IMR-90 (cell line): ENCODE results near the gene ARSB. TPM values are rescaled to one million over a fixed set of nuclear protein-coding genes. Genes with fewer than 3 reads are reported as not detected.

Source experiments
- ATAC-seq: fragments of 200-7000 bp; cut with Tn5 transposase; 2 replicates; pipeline ENCODE4 v1.9.1; 2020; ENCODE audit warnings: low read depth, mild to moderate bottlenecking, moderate library complexity
- BruUV-seq: library from RNA; stranded (reverse); fragments of 400-500 nt; replicated peaks from 2 replicates; lab custom pipeline; 2021; lab: Mats Ljungman, UMichigan
- CTCF ChIA-PET: fragments of 300-600 bp; formaldehyde crosslinking; extraction: SDS; loops from one replicate; lab custom pipeline; 2021; ENCODE audit warnings: antibody characterized with exemption; lab: Yijun Ruan, JAX
- POLR2A ChIA-PET: fragments of 300-600 bp; sonication (Branson Sonifier 250); formaldehyde crosslinking; loops from one replicate; lab custom pipeline; 2022; ENCODE audit warnings: antibody characterized with exemption; ENCODE audit not compliant: unreplicated experiment; lab: Charles Lee
- DNase-seq: peaks from one replicate; pipeline ENCODE4 v3.0.0; 2013
- H2AFZ ChIP-seq: replicated peaks from 2 replicates; pipeline ENCODE3; 2013; ENCODE audit warnings: low read length, mild to moderate bottlenecking; ENCODE audit not compliant: poor library complexity
- H2AK5ac ChIP-seq: 2 replicates; pipeline ENCODE4 v1.6.1; 2013; ENCODE audit warnings: low read depth, low read length, inconsistent platforms
- H2AK9ac ChIP-seq: replicated peaks from 2 replicates; pipeline ENCODE3; 2013; ENCODE audit warnings: mild to moderate bottlenecking, low read depth, low read length, moderate library complexity; ENCODE audit not compliant: poor library complexity
- H2BK120ac ChIP-seq: 2 replicates; pipeline ENCODE4 v1.6.1; 2013; ENCODE audit warnings: low read depth, low read length, inconsistent platforms
- H2BK15ac ChIP-seq: 3 replicates; pipeline ENCODE4 v1.6.1; 2013; ENCODE audit warnings: low read depth, low read length, inconsistent platforms
- H2BK20ac ChIP-seq: 2 replicates; pipeline ENCODE4 v1.6.1; 2013; ENCODE audit warnings: low read depth, mild to moderate bottlenecking, inconsistent platforms, low read length, moderate library complexity
- H2BK5ac ChIP-seq: 2 replicates; pipeline ENCODE4 v1.6.1; 2013; ENCODE audit warnings: mild to moderate bottlenecking, low read depth, low read length, inconsistent platforms; ENCODE audit not compliant: poor library complexity, severe bottlenecking
- H3K14ac ChIP-seq: replicated peaks from 2 replicates; pipeline ENCODE4 v1.6.1; 2013; ENCODE audit warnings: low read depth, low read length, inconsistent platforms
- H3K18ac ChIP-seq: 2 replicates; pipeline ENCODE4 v1.6.1; 2013; ENCODE audit warnings: low read depth, low read length, control low read depth
- H3K23ac ChIP-seq: 2 replicates; pipeline ENCODE4 v1.6.1; 2013; ENCODE audit warnings: low read depth, low read length, inconsistent platforms
- H3K27ac ChIP-seq: 2 replicates; pipeline ENCODE4 v1.5.1; 2013; ENCODE audit warnings: mild to moderate bottlenecking, control low read depth, low read length; ENCODE audit not compliant: insufficient read depth
- H3K27me3 ChIP-seq: 2 replicates; pipeline ENCODE4 v1.6.1; 2013; ENCODE audit warnings: low read length; ENCODE audit not compliant: control insufficient read depth, insufficient read depth
- H3K36me3 ChIP-seq: 2 replicates; pipeline ENCODE4 v1.6.1; 2013; ENCODE audit warnings: low read length, mixed read lengths; ENCODE audit not compliant: control insufficient read depth, insufficient read depth
- H3K4ac ChIP-seq: 2 replicates; pipeline ENCODE4 v1.6.1; 2013; ENCODE audit warnings: low read depth, low read length, inconsistent platforms
- H3K4me1 ChIP-seq: 2 replicates; pipeline ENCODE4 v1.6.1; 2013; ENCODE audit warnings: low read length, mixed read lengths; ENCODE audit not compliant: control insufficient read depth, insufficient read depth
- H3K4me2 ChIP-seq: 2 replicates; pipeline ENCODE4 v1.6.1; 2013; ENCODE audit warnings: low read depth, mild to moderate bottlenecking, control low read depth, low read length, moderate library complexity
- H3K4me3 ChIP-seq: 2 replicates; pipeline ENCODE4 v1.5.1; 2013; ENCODE audit warnings: low read depth, mild to moderate bottlenecking, control low read depth, low read length, moderate library complexity; ENCODE audit not compliant: insufficient read depth
- H3K56ac ChIP-seq: 2 replicates; pipeline ENCODE4 v1.6.1; 2013; ENCODE audit warnings: low read length, inconsistent platforms; ENCODE audit not compliant: insufficient read depth; ENCODE audit errors: extremely low read depth
- H3K79me1 ChIP-seq, 2 experiments: 2 replicates each; pipeline ENCODE4 v1.6.1; 2013; ENCODE audit warnings: low read length in 2 of 2, inconsistent platforms in 1 of 2, low read depth in 1 of 2
- H3K9ac ChIP-seq: 2 replicates; pipeline ENCODE4 v1.6.1; 2013; ENCODE audit warnings: low read depth, low read length, control low read depth
- H3K9me1 ChIP-seq: 2 replicates; pipeline ENCODE4 v1.6.1; 2013; ENCODE audit warnings: low read length, inconsistent platforms; ENCODE audit not compliant: insufficient read depth
- H3K9me3 ChIP-seq: 2 replicates; pipeline ENCODE4 v1.6.1; 2013; ENCODE audit warnings: low read length; ENCODE audit not compliant: control insufficient read depth, insufficient read depth
- H4K20me1 ChIP-seq: 2 replicates; pipeline ENCODE4 v1.6.1; 2013; ENCODE audit warnings: low read length, inconsistent platforms; ENCODE audit not compliant: insufficient read depth
- H4K5ac ChIP-seq: 2 replicates; pipeline ENCODE4 v1.6.1; 2013; ENCODE audit warnings: mild to moderate bottlenecking, low read depth, low read length, control low read depth
- H4K8ac ChIP-seq, 2 experiments: 2 replicates each; pipeline ENCODE4 v1.6.1; 2013; ENCODE audit warnings: low read depth in 2 of 2, low read length in 2 of 2, control low read depth in 1 of 2, inconsistent platforms in 1 of 2
- H4K91ac ChIP-seq: 2 replicates; pipeline ENCODE4 v1.6.1; 2013; ENCODE audit warnings: low read depth, low read length, inconsistent platforms; ENCODE audit not compliant: insufficient read depth
- BHLHE40 ChIP-seq: fragments of 150-350 bp; IDR thresholded peaks from 2 replicates; pipeline ENCODE4 v1.6.1; 2016; ENCODE audit warnings: mild to moderate bottlenecking, low read depth, low read length
- CEBPB ChIP-seq: IDR thresholded peaks from 2 replicates; pipeline ENCODE4 v1.6.1; 2012; ENCODE audit warnings: low read depth, low read length, improper control_type of control experiment
- CHD1 ChIP-seq: IDR thresholded peaks from 2 replicates; pipeline ENCODE4 v1.6.1; 2012; ENCODE audit warnings: low read depth, low read length, improper control_type of control experiment
- CTCF ChIP-seq: conservative IDR thresholded peaks from 2 replicates; pipeline ENCODE4 v1.5.1; 2012; ENCODE audit warnings: mild to moderate bottlenecking, low read depth, low read length, improper control_type of control experiment
- ELK1 ChIP-seq: fragments of 150-350 bp; IDR thresholded peaks from 2 replicates; pipeline ENCODE4 v1.6.1; 2016; ENCODE audit warnings: low read depth, mild to moderate bottlenecking, low read length, moderate library complexity, borderline replicate concordance
- FOS ChIP-seq: fragments of 150-350 bp; IDR thresholded peaks from 2 replicates; pipeline ENCODE4 v1.6.1; 2016; ENCODE audit warnings: low read depth, low read length
- MAFK ChIP-seq: IDR thresholded peaks from 2 replicates; pipeline ENCODE4 v1.6.1; 2012; ENCODE audit warnings: low read depth, low read length, improper control_type of control experiment
- MAZ ChIP-seq: IDR thresholded peaks from 2 replicates; pipeline ENCODE4 v1.6.1; 2012; ENCODE audit warnings: low read depth, mild to moderate bottlenecking, low read length, improper control_type of control experiment, moderate library complexity, borderline replicate concordance
- MXI1 ChIP-seq: IDR thresholded peaks from 2 replicates; pipeline ENCODE4 v1.6.1; 2012; ENCODE audit warnings: low read depth, mild to moderate bottlenecking, low read length, moderate library complexity, borderline replicate concordance
- NFE2L2 ChIP-seq: fragments of 150-350 bp; IDR thresholded peaks from 2 replicates; pipeline ENCODE4 v1.6.1; 2016; ENCODE audit warnings: low read depth, mild to moderate bottlenecking, low read length
- POLR2A ChIP-seq: IDR thresholded peaks from 2 replicates; pipeline ENCODE4 v1.6.1; 2012; ENCODE audit warnings: mild to moderate bottlenecking, low read depth, low read length
- RAD21 ChIP-seq: IDR thresholded peaks from 2 replicates; pipeline ENCODE4 v1.6.1; 2012; ENCODE audit warnings: low read length, improper control_type of control experiment
- RCOR1 ChIP-seq: IDR thresholded peaks from 2 replicates; pipeline ENCODE4 v1.6.1; 2012; ENCODE audit warnings: mild to moderate bottlenecking, low read length, improper control_type of control experiment; ENCODE audit not compliant: insufficient replicate concordance
- RFX5 ChIP-seq: IDR thresholded peaks from 2 replicates; pipeline ENCODE4 v1.8.0; 2012; ENCODE audit warnings: low read depth, mild to moderate bottlenecking, low read length, moderate library complexity
- SMC3 ChIP-seq: fragments of 150-350 bp; IDR thresholded peaks from 2 replicates; pipeline ENCODE4 v1.6.1; 2016; ENCODE audit warnings: low read depth, mild to moderate bottlenecking, antibody characterized with exemption, low read length, moderate library complexity
- USF2 ChIP-seq: fragments of 150-350 bp; IDR thresholded peaks from 2 replicates; pipeline ENCODE4 v1.6.1; 2017; ENCODE audit warnings: mild to moderate bottlenecking, antibody characterized with exemption, low read length, low read depth
- WGBS, 2 experiments: methylation state at CpG; one replicate each; pipeline versions ENCODE4 v1.1.5 to v1.1.7; 2013; ENCODE audit warnings: missing lambda C conversion rate in 2 of 2; ENCODE audit not compliant: insufficient read length in 1 of 2; ENCODE audit errors: extremely low coverage in 2 of 2; 5-methylcytosine and 5-hydroxymethylcytosine counted together
- dilution Hi-C: fragments of 300-500 bp; cut with HindIII; formaldehyde crosslinking; loops from one replicate; pipeline ENCODE4 v1.14.3; 2018; ENCODE audit warnings: low sequenced_read_pairs; ENCODE audit not compliant: unreplicated experiment
- in situ Hi-C: fragments of 300-500 bp; cut with MboI; formaldehyde crosslinking; loops from 3 replicates; pipeline ENCODE4 v1.14.3; 2019; ENCODE audit warnings: low sequenced_read_pairs, inconsistent platforms, mixed read lengths
- intact Hi-C: fragments of 100-400 bp; cut with micrococcal nuclease; formaldehyde crosslinking; loops from 2 replicates; pipeline ENCODE4 v1.10.0; 2022
- polyA plus RNA-seq, 3 experiments: library from polyadenylated mRNA; depleted of rRNA; stranded (reverse); fragments of >200 nt; gene quantifications; 2 replicates each; pipeline ENCODE4 v1.2.3, GENCODE V29; 2012; ENCODE audit warnings: low replicate concordance in 1 of 3
- total RNA-seq: library from RNA; depleted of rRNA; stranded (reverse); fragments of >200 nt; gene quantifications from 2 replicates; pipeline ENCODE4 v1.2.3, GENCODE V29; 2012

The ARSB gene
- total and polyA plus RNA-seq, 2 of the 4 experiments (the other 2 are of a cell fraction), result 16.0 to 16.3 TPM

- H3K23ac ChIP-seq, result no peak overlapping the region
- H3K14ac ChIP-seq, result no peak overlapping the region
- H2AFZ ChIP-seq, result no peak overlapping the region
- H3K9me1 ChIP-seq, result no peaks in the 10 kb centered on the region
- POLR2A ChIA-PET, result interaction anchor here (0.6 kb wide), 1 partner anchor 509 kb away, joined by 4 read pairs; no protein-coding TSS in a partner anchor
- 67% methylated on average over 1 of the region's 1 CpG; no CpG with 5 or more reads in 1 of the 2 experiments for WGBS, 2 experiments
- no peak for DNase-seq
- H2AK5ac ChIP-seq, result no peak overlapping the region
- no TSS peak for BruUV-seq
- in situ Hi-C loops, result loop anchor here (10.0 to 25.0 kb wide), 2 partner anchors 65 to 647 kb away; no protein-coding TSS in a partner anchor
- no peak overlapping the region for H3K4ac ChIP-seq
- H3K27me3 ChIP-seq, result no peaks in the 10 kb centered on the region
- no peak for TF ChIP-seq POLR2A
- TF ChIP-seq ELK1, result no peak
- TF ChIP-seq RAD21, result no peak
- TF ChIP-seq RFX5, result no peak
- no peak for TF ChIP-seq FOS
- no peak for TF ChIP-seq CTCF
- no peak for TF ChIP-seq MAZ
- no peak for TF ChIP-seq CHD1
- no peak for TF ChIP-seq BHLHE40
- TF ChIP-seq MAFK, result no peak
- no peak for TF ChIP-seq RCOR1
- no peak for TF ChIP-seq USF2
- TF ChIP-seq MXI1, result no peak
- no peak for TF ChIP-seq SMC3
- TF ChIP-seq CEBPB, result no peak
- TF ChIP-seq NFE2L2, result no peak
- no peak overlapping the region for H2BK15ac ChIP-seq
- H3K27ac ChIP-seq, result no peak overlapping the region
- no peak overlapping the region for H3K4me2 ChIP-seq
- no peak overlapping the region for H4K5ac ChIP-seq
- no peak overlapping the region for H3K4me3 ChIP-seq
- H3K4me1 ChIP-seq, result no peaks in the 10 kb centered on the region
- no peak overlapping the region for H4K91ac ChIP-seq
- 0 out of 2 replicates have a peak, but pooled peaks cover 1% of the 10 kb centered on the region for H3K36me3 ChIP-seq
- no peaks in the 10 kb centered on the region for H4K20me1 ChIP-seq
- CTCF ChIA-PET, result no interaction called here
- H4K8ac ChIP-seq, result 0 out of 4 replicates have a peak overlapping the region, but pooled peaks of 1 of the 2 experiments have one; percentile 21
- H3K9ac ChIP-seq, result no peak overlapping the region
- no peaks in the 10 kb centered on the region for H3K79me1 ChIP-seq
- H2AK9ac ChIP-seq, result no peak overlapping the region
- H2BK5ac ChIP-seq, result no peak overlapping the region
- H2BK20ac ChIP-seq, result no peak overlapping the region
- intact Hi-C loops, result loop anchor here (5.0 to 10.0 kb wide), 2 partner anchors 325 to 637 kb away; no protein-coding TSS in a partner anchor
- no peak overlapping the region for H2BK120ac ChIP-seq
- no peak overlapping the region for H3K56ac ChIP-seq
- dilution Hi-C loops, result no loop called here
- ATAC-seq, result no peak
- H3K18ac ChIP-seq, result no peak overlapping the region
- H3K9me3 ChIP-seq, result no peaks in the 10 kb centered on the region
These were observed 25.3 kb downstream of the ARSB start for GRCh38 chr5:78959767-78960166.
